ENCODE results near the gene KLHDC3.
A peak's percentile ranks its signal among the peaks of the same experiment; 100 is the strongest.

The KLHDC3 gene

DNA sequence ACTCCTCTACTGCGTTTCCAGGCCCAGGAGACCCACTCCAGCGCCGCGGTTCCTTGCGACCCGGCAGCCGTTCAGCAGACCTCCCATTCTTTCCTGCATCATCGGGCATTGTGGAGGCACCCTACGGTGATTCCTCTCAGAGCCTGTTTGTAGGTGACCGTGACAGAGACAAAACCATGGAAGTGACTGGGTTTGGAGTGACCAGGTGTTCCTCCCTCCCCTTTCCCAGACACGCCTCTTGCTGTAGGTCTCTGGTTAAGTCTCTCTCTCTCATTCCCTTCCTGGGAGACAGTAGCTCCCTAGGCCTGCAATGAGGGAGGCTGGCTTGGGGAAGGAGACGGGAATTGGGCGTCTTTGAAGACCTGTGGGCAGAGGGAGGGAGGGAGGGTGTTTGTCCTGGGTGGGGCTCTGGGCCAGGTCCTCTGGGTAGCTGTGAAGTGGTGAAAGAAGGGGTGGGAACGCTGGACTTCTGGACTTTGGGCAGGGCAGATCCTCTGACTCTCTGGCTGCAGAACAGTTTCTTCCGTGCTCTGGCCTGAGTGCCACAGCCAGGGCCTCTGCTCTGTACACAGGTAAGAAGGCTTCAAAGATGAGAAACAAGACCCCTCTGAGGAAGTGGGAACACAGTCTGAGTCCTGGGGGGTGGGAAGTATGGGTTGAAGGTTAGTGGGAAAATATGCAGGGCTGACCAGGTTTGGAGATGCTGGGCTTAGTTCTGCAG, 46.1 kb downstream of the KLHDC3 start:
- Histone ChIP-seq H3K36me3 (ENCODE audit: insufficient read depth, low read length) (peaks cover 28% of the 10 kb centered on the region), H3K27ac (ENCODE audit: low read depth, low read length) (peak overlapping the region; percentile 83), H3K9ac (ENCODE audit: low read depth, low read length) (peak overlapping the region; percentile 81), H3K27me3 (ENCODE audit: insufficient read depth, low read length) (no peaks in the 10 kb centered on the region), H3K4me3 (ENCODE audit: low read length) (peak overlapping the region; percentile 92), H3K4me1 (ENCODE audit: insufficient read depth, low read length) (peaks cover 8% of the 10 kb centered on the region; the same call in 1 of the 2 replicates), H3K9me3 (ENCODE audit: insufficient read depth, low read depth, low read length) (no peaks in the 10 kb centered on the region)
- WGBS: 14% methylated on average over 14 of the region's 15 CpGs

DNA sequence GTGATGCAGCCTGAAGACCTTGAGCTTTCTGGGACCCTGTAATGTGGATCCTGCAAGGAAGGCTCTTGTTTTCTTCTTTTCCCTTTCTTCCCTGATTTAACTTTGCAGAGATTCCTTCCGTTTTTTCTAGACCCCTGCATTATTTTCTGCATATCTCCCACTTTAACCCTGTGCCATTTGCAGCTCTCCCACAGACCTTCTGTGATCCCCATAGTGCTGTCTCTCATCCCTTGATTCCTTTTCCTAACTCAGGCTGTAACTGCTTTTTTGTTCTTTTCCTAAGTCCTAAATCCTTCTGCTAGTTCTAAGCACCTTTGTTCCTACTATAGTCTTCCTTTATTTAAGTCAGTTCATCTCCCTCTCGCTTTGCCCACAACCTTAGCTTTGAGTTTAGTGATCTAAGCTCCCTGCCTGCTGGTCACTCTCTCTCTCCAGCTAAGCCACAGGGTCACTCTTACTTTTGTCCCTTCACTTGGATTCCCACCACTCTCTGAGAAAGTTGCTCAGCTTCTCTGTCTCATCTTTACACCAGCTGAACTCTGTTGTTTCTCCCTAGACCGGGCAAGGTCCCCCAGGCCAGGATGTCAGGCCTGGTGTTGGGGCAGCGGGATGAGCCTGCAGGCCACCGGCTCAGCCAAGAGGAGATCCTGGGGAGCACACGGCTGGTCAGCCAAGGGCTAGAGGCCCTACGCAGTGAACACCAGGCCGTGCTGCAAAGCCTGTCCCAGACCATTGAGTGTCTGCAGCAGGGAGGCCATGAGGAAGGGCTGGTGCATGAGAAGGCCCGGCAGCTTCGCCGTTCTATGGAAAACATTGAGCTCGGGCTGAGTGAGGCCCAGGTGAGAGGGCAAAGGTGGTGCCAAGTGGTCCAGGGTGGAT, 46.9 kb downstream of the KLHDC3 start:
- no peak overlapping the region for H3K9ac ChIP-seq (ENCODE audit: low read depth, low read length)
- no peak overlapping the region for H3K27ac ChIP-seq (ENCODE audit: low read depth, low read length)
- 91% methylated on average over 12 of the region's 12 CpGs for WGBS

DNA sequence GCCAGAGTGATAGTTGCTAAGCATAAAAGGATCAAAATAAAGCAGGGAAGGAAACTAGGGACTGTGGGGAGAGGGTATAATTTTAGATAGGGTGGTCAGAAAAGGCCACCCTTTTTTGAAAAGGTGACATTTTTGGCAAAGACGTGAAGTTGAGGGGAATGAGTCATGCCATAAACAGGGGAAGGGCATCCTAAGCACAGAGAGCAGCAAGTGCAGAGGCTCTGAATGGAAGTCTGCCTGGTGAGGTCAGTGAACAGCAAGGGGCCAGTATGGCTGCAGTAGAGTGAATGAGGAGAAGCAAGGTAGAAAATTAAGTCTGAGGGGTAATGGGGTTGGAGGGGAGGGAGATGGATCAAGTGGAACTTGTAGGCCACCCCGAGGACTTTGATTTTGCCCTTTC, 47.8 kb downstream of the KLHDC3 start:
- no peak overlapping the region for H3K27ac ChIP-seq (ENCODE audit: low read depth, low read length)
- H3K4me3 ChIP-seq (ENCODE audit: low read length): no peak overlapping the region
- H3K9ac ChIP-seq (ENCODE audit: low read depth, low read length): no peak overlapping the region
- H3K27me3 ChIP-seq (ENCODE audit: insufficient read depth, low read length): no peaks in the 10 kb centered on the region
- peaks cover 8% of the 10 kb centered on the region; the same call in 1 of the 2 replicates for H3K4me1 ChIP-seq (ENCODE audit: insufficient read depth, low read length)
- WGBS: 78% methylated on average over 2 of the region's 2 CpGs
- no peaks in the 10 kb centered on the region for H3K9me3 ChIP-seq (ENCODE audit: insufficient read depth, low read depth, low read length)
- H3K36me3 ChIP-seq (ENCODE audit: insufficient read depth, low read length): peaks cover 20% of the 10 kb centered on the region

More for the DNA sequence above, 46.9 kb downstream of the KLHDC3 start:
- Histone ChIP-seq H3K36me3 (ENCODE audit: insufficient read depth, low read length) (peaks cover 26% of the 10 kb centered on the region), H3K9me3 (ENCODE audit: insufficient read depth, low read depth, low read length) (no peaks in the 10 kb centered on the region), H3K27me3 (ENCODE audit: insufficient read depth, low read length) (no peaks in the 10 kb centered on the region), H3K4me1 (ENCODE audit: insufficient read depth, low read length) (peaks cover 8% of the 10 kb centered on the region; the same call in 1 of the 2 replicates), H3K4me3 (ENCODE audit: low read length) (peak overlapping the region; percentile 92)

DNA sequence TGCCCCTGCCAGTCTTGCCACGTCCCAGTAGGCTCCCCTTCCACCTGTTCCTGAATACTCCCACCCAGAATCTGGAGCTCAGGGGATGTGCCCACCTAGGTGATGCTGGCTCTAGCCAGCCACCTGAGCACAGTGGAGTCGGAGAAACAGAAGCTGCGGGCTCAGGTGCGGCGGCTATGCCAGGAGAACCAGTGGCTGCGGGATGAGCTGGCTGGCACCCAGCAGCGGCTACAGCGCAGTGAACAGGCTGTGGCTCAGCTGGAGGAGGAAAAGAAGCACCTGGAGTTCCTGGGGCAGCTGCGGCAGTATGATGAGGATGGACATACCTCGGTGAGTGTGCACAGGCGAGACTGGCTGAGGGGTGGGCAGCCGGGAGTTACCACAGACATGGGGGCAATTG, 48.8 kb downstream of the KLHDC3 start:
- Histone ChIP-seq H3K9ac (ENCODE audit: low read depth, low read length) (no peak overlapping the region), H3K27ac (ENCODE audit: low read depth, low read length) (no peak overlapping the region), H3K4me1 (ENCODE audit: insufficient read depth, low read length) (peaks cover 8% of the 10 kb centered on the region; the same call in 1 of the 2 replicates), H3K27me3 (ENCODE audit: insufficient read depth, low read length) (no peaks in the 10 kb centered on the region), H3K9me3 (ENCODE audit: insufficient read depth, low read depth, low read length) (no peaks in the 10 kb centered on the region), H3K36me3 (ENCODE audit: insufficient read depth, low read length) (peaks cover 14% of the 10 kb centered on the region), H3K4me3 (ENCODE audit: low read length) (no peak overlapping the region)
- 96% methylated on average over 12 of the region's 12 CpGs for WGBS

DNA sequence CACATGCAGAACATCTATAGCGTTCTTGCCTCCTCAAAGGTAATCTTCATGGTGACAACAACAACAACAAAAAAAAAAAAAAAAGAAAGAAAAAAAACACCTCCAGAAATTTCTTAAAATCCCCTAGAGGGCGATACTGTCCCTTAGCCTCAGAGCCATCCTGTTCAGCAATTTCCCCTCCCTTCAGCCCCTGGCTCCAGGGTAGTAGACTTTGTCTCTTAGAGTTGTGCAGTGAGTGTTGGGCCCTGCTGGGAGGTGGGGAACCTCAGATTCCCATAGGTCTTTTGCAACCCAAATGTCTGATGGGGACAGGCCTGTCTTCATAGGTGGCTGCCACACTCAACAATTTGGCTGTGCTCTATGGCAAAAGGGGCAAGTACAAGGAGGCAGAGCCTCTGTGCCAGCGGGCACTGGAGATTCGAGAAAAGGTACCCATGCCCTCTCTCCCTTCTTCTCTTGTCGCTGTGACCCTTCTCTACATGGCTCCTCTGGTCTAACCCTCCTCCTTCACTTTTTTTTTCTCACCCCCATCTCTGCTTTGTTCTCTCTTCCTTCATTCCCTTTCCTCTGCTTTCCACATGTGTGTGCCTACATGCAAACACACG, 56.1 kb downstream of the KLHDC3 start:
- H3K4me1 ChIP-seq (ENCODE audit: insufficient read depth, low read length): peaks cover 9% of the 10 kb centered on the region
- H3K9me3 ChIP-seq (ENCODE audit: insufficient read depth, low read depth, low read length): no peaks in the 10 kb centered on the region
- H3K4me3 ChIP-seq (ENCODE audit: low read length): no peak overlapping the region
- H3K27me3 ChIP-seq (ENCODE audit: insufficient read depth, low read length): no peaks in the 10 kb centered on the region
- peaks cover 9% of the 10 kb centered on the region for H3K36me3 ChIP-seq (ENCODE audit: insufficient read depth, low read length)
- no peak overlapping the region for H3K27ac ChIP-seq (ENCODE audit: low read depth, low read length)
- WGBS: 65% methylated on average over 5 of the region's 6 CpGs
- H3K9ac ChIP-seq (ENCODE audit: low read depth, low read length): no peak overlapping the region
